HCT116 (cell line): ENCODE measurements around the gene SCG3. TPM values are rescaled to one million over a fixed set of nuclear protein-coding genes. Genes with fewer than 3 reads are reported as not detected.

ENCODE experiments used
- ATAC-seq: fragments of 200-7000 bp; cut with Tn5 transposase; 2 replicates; pipeline ENCODE4 v1.9.1; 2020; ENCODE audit warnings: mild to moderate bottlenecking, moderate library complexity
- BruUV-seq: library from RNA; stranded (reverse); fragments of 400-500 nt; replicated peaks from 2 replicates; lab custom pipeline; 2021; lab: Mats Ljungman, UMichigan
- CTCF ChIA-PET: fragments of 300-600 bp; sonication (Branson Sonifier 250); formaldehyde crosslinking; loops from one replicate; lab custom pipeline; 2021; ENCODE audit warnings: antibody characterized with exemption; lab: Charles Lee
- POLR2A ChIA-PET: fragments of 300-600, 350-600 bp; sonication (Branson Sonifier 250); formaldehyde crosslinking; loops from one replicate; lab custom pipeline; 2021; ENCODE audit warnings: antibody characterized with exemption; lab: Charles Lee
- RAD21 ChIA-PET, 2 experiments: fragments of 300-600 bp; sonication (Branson Sonifier 250); formaldehyde crosslinking; loops; one replicate each; lab custom pipeline; 2023; ENCODE audit warnings: low total read pairs in 2 of 2; ENCODE audit not compliant: uncharacterized antibody in 2 of 2, unreplicated experiment in 2 of 2, low non-redundant PET in 1 of 2; lab: Charles Lee
- DNase-seq: peaks from one replicate; pipeline ENCODE4 v3.0.0-alpha.2; 2010; ENCODE audit warnings: low read depth, low spot score
- H2AFZ ChIP-seq: fragments of 200-600 bp; shearing (Covaris generic), sonication (generic); 2 replicates; pipeline ENCODE4 v1.6.1; 2017; ENCODE audit warnings: low read depth, mixed run types, mixed read lengths, antibody characterized with exemption, low read length; ENCODE audit not compliant: poor library complexity, severe bottlenecking
- H3K27ac ChIP-seq: 2 replicates; pipeline ENCODE4 v1.5.1; 2012; ENCODE audit warnings: low read depth, low read length
- H3K27me3 ChIP-seq: fragments of 200-600 bp; sonication (generic); 2 replicates; pipeline ENCODE4 v1.6.1; 2016; ENCODE audit warnings: mixed run types, low read length, mixed read lengths; ENCODE audit not compliant: insufficient read depth
- H3K36me3 ChIP-seq, 2 experiments: fragments of 200-500 bp in 1 of 2; fragments of 200-600 bp in 1 of 2; sonication (Bioruptor generic) in 1 of 2; sonication (generic) in 1 of 2; 2 replicates each; pipeline versions ENCODE4 v1.5.1 to v1.6.1; 2014 to 2016; ENCODE audit warnings: low read length in 2 of 2, inconsistent platforms in 1 of 2, mixed read lengths in 1 of 2, mixed run types in 1 of 2; ENCODE audit not compliant: insufficient read depth in 2 of 2, control insufficient read depth in 1 of 2
- H3K4me1 ChIP-seq, 2 experiments: fragments of 200-600 bp in 1 of 2; sonication (generic) in 1 of 2; 2 replicates each; pipeline versions ENCODE4 v1.5.1 to v1.6.1; 2012 to 2017; ENCODE audit warnings: low read length in 2 of 2, inconsistent platforms in 1 of 2, mild to moderate bottlenecking in 1 of 2, mixed read lengths in 1 of 2, mixed run types in 1 of 2, moderate library complexity in 1 of 2; ENCODE audit not compliant: insufficient read depth in 2 of 2, control insufficient read depth in 1 of 2
- H3K4me2 ChIP-seq: fragments of 200-600 bp; sonication (generic); 2 replicates; pipeline ENCODE4 v1.6.1; 2017; ENCODE audit warnings: mixed run types, low read length, mixed read lengths
- H3K4me3 ChIP-seq, 2 experiments: fragments of 200-600 bp in 1 of 2; sonication (generic) in 1 of 2; replicated peaks in 1 of 2; 2 replicates each; pipeline ENCODE4 v1.5.1; 2011 to 2016; ENCODE audit warnings: low read length in 2 of 2, control low read depth in 1 of 2, low read depth in 1 of 2, mild to moderate bottlenecking in 1 of 2, mixed read lengths in 1 of 2, mixed run types in 1 of 2
- H3K79me2 ChIP-seq: fragments of 200-600 bp; sonication (generic); 2 replicates; pipeline ENCODE4 v1.6.1; 2017; ENCODE audit warnings: mild to moderate bottlenecking, mixed run types, low read length, moderate library complexity, mixed read lengths; ENCODE audit not compliant: insufficient read depth
- H3K9ac ChIP-seq: fragments of 200-600 bp; sonication (generic); 2 replicates; pipeline ENCODE4 v1.6.1; 2016; ENCODE audit warnings: low read length, mixed read lengths
- H3K9me2 ChIP-seq: fragments of 200-600 bp; sonication (generic), shearing (Covaris generic); 2 replicates; pipeline ENCODE4 v1.6.1; 2017; ENCODE audit warnings: mixed run types, mild to moderate bottlenecking, moderate library complexity; ENCODE audit not compliant: insufficient read depth
- H3K9me3 ChIP-seq, 2 experiments: fragments of 200-500 bp in 1 of 2; fragments of 200-600 bp in 1 of 2; sonication (Bioruptor generic) in 1 of 2; sonication (generic) in 1 of 2; 2 replicates each; pipeline ENCODE4 v1.6.1; 2014 to 2017; ENCODE audit warnings: low read length in 2 of 2, mixed read lengths in 2 of 2, inconsistent platforms in 1 of 2, low read depth in 1 of 2, mild to moderate bottlenecking in 1 of 2, mixed run types in 1 of 2, moderate library complexity in 1 of 2; ENCODE audit not compliant: control insufficient read depth in 1 of 2, insufficient read depth in 1 of 2
- H4K20me1 ChIP-seq: fragments of 200-600 bp; sonication (generic), shearing (Covaris generic); 2 replicates; pipeline ENCODE4 v1.6.1; 2017; ENCODE audit warnings: mixed run types, mild to moderate bottlenecking, moderate library complexity; ENCODE audit not compliant: insufficient read depth
- CBX3 ChIP-seq: IDR thresholded peaks from 2 replicates; pipeline ENCODE4 v1.6.1; 2012; ENCODE audit warnings: low read depth
- ELF1 ChIP-seq: IDR thresholded peaks from 2 replicates; pipeline ENCODE4 v1.6.1; 2012; ENCODE audit warnings: low read depth, borderline replicate concordance
- FOSL1 ChIP-seq: IDR thresholded peaks from 2 replicates; pipeline ENCODE4 v1.6.1; 2012; ENCODE audit warnings: low read depth
- JUND ChIP-seq: IDR thresholded peaks from 2 replicates; pipeline ENCODE4 v1.6.1; 2012
- MAX ChIP-seq: IDR thresholded peaks from 2 replicates; pipeline ENCODE4 v1.6.1; 2012
- POLR2A ChIP-seq: IDR thresholded peaks from 2 replicates; pipeline ENCODE4 v1.7.0; 2011; ENCODE audit warnings: borderline replicate concordance; ENCODE audit not compliant: insufficient read depth, insufficient read length; ENCODE audit errors: extremely low read depth
- POLR2AphosphoS5 ChIP-seq: IDR thresholded peaks from 2 replicates; pipeline ENCODE4 v1.6.1; 2011; ENCODE audit warnings: mild to moderate bottlenecking, low read depth, low read length, moderate library complexity
- SIN3A ChIP-seq: IDR thresholded peaks from 2 replicates; pipeline ENCODE4 v1.6.1; 2012; ENCODE audit warnings: low read depth
- SP1 ChIP-seq: IDR thresholded peaks from 2 replicates; pipeline ENCODE4 v1.6.1; 2012; ENCODE audit warnings: low read depth
- YY1 ChIP-seq: IDR thresholded peaks from 2 replicates; pipeline ENCODE4 v1.6.1; 2011; ENCODE audit warnings: low read length, low read depth, moderate library complexity, mild to moderate bottlenecking; ENCODE audit not compliant: insufficient replicate concordance; ENCODE audit errors: extremely low read depth
- ZNF274 ChIP-seq: fragments of 200-500 bp; sonication (Bioruptor generic); IDR thresholded peaks from 2 replicates; pipeline ENCODE4 v1.6.1; 2014; ENCODE audit warnings: mild to moderate bottlenecking, low read depth, low read length, inconsistent platforms
- intact Hi-C: fragments of 100-400 bp; cut with micrococcal nuclease; formaldehyde crosslinking; loops from 2 replicates; pipeline ENCODE4 v1.10.0; 2022
- total RNA-seq: library from RNA; stranded (reverse); gene quantifications from one replicate; pipeline ENCODE4 v1.2.1, GENCODE V29; 2021; ENCODE audit not compliant: unreplicated experiment
- TF ChIP-seq, protein P1 (sequence below): IDR thresholded peaks from 2 replicates; pipeline ENCODE4 v1.6.1; 2012
- TF ChIP-seq, protein P2 (sequence below), 3 experiments: fragments of 200-600 bp in 1 of 3; sonication (generic) in 1 of 3; IDR thresholded peaks in 2 of 3; conservative IDR thresholded peaks in 1 of 3; 2 replicates each; pipeline ENCODE4 v1.5.1; 2012 to 2017; ENCODE audit warnings: low read depth in 2 of 3, low read length in 2 of 3, antibody characterized with exemption in 1 of 3, borderline replicate concordance in 1 of 3, control low read depth in 1 of 3, mild to moderate bottlenecking in 1 of 3, mixed read lengths in 1 of 3, mixed run types in 1 of 3, moderate library complexity in 1 of 3; ENCODE audit not compliant: insufficient read depth in 1 of 3

The SCG3 gene
- total RNA-seq, 1 experiment from 2014 or later: not detected

- no peaks in the 10 kb centered on the region for H3K36me3 ChIP-seq
- H4K20me1 ChIP-seq: no peaks in the 10 kb centered on the region
- H3K79me2 ChIP-seq: no peaks in the 10 kb centered on the region
- no peaks in the 10 kb centered on the region for H3K9me3 ChIP-seq
- ChIA-PET CTCF (interaction anchor here (1.0 kb wide), 1 partner anchor 9 kb away, joined by 9 read pairs; no protein-coding TSS in a partner anchor), POLR2A (no interaction called here)
- ATAC-seq: no peak
- H3K4me2 ChIP-seq: no peak overlapping the region
- no peak overlapping the region for H2AFZ ChIP-seq
- no peaks in the 10 kb centered on the region for H3K9me2 ChIP-seq
- intact Hi-C loops: no loop called here
- BruUV-seq: no TSS peak
- TF ChIP-seq, protein P1, sequence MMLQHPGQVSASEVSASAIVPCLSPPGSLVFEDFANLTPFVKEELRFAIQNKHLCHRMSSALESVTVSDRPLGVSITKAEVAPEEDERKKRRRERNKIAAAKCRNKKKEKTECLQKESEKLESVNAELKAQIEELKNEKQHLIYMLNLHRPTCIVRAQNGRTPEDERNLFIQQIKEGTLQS: no peak
- TF ChIP-seq JUND: no peak
- TF ChIP-seq MAX: no peak
- no peak for TF ChIP-seq SIN3A
- TF ChIP-seq YY1: no peak
- no peak for TF ChIP-seq POLR2AphosphoS5
- TF ChIP-seq POLR2A: no peak
- TF ChIP-seq ZNF274: no peak
- TF ChIP-seq SP1: no peak
- TF ChIP-seq ELF1: no peak
- no peak for TF ChIP-seq CBX3
- TF ChIP-seq FOSL1: no peak
- TF ChIP-seq, protein P2, sequence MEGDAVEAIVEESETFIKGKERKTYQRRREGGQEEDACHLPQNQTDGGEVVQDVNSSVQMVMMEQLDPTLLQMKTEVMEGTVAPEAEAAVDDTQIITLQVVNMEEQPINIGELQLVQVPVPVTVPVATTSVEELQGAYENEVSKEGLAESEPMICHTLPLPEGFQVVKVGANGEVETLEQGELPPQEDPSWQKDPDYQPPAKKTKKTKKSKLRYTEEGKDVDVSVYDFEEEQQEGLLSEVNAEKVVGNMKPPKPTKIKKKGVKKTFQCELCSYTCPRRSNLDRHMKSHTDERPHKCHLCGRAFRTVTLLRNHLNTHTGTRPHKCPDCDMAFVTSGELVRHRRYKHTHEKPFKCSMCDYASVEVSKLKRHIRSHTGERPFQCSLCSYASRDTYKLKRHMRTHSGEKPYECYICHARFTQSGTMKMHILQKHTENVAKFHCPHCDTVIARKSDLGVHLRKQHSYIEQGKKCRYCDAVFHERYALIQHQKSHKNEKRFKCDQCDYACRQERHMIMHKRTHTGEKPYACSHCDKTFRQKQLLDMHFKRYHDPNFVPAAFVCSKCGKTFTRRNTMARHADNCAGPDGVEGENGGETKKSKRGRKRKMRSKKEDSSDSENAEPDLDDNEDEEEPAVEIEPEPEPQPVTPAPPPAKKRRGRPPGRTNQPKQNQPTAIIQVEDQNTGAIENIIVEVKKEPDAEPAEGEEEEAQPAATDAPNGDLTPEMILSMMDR (IDR thresholded peaks at IDR 0.05 in 2 of 3, conservative IDR thresholded peaks at IDR 0.05 in 1 of 3; ENCODE audit: borderline replicate concordance in 1 of 3, insufficient read depth in 1 of 3, low read depth in 2 of 3, low read length in 2 of 3): no peak
- TF ChIP-seq, all 23 proteins: peak for 0
- no peak overlapping the region for H3K27ac ChIP-seq
- H3K4me3 ChIP-seq: no peak overlapping the region
- DNase-seq: no peak
- no peaks in the 10 kb centered on the region for H3K4me1 ChIP-seq
- H3K27me3 ChIP-seq: no peaks in the 10 kb centered on the region
- RAD21 ChIA-PET: no interaction called here
- no peak overlapping the region for H3K9ac ChIP-seq
Observed at GRCh38 chr15:51768018-51768417, 86.7 kb downstream of the SCG3 start.

Other genes starting within 250 kb of the SCG3 start
- gene DMXL2, start 58.7 kb upstream of the SCG3 start, total RNA-seq: 21.5 TPM
- gene LYSMD2, start 56.2 kb downstream of the SCG3 start, total RNA-seq: 10.8 TPM
- gene TMOD2, start 70.1 kb downstream of the SCG3 start, total RNA-seq: 5.7 TPM
- 78.8 TPM for gene TMOD3, start 148.2 kb downstream of the SCG3 start, total RNA-seq